ENCODE measurements around the gene ZNF362. TPM values are rescaled to one million over a fixed set of nuclear protein-coding genes. Genes with fewer than 3 reads are reported as not detected.

The ZNF362 gene
- total and polyA plus RNA-seq, 10 of the 15 experiments (the other 5 are each of a cell fraction or from before 2014, with no cell fraction given) = 0.74 to 22.8 (median 7.4) TPM

DNA sequence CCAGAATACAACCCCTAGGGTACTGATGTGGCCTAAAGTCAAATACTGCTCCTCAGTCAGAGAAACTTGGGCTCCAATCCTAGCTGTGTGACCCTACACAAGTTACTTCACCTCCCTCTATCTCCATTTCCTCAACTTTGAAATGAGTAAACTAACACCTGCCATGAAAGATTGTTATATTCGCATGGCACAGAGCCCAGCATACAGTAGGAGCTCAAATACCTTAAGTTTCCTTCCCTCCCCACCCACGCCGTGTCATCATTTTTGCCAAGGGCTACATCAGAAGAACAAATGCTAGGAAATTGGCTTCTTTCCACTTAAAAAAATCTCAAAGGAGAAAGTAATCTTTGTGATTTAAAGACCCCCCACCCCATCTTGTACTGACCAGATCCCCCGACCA lies 22.2 kb upstream of the ZNF362 start (continued):
- no peak for TF ChIP-seq ZNF592 (IDR thresholded peaks at IDR 0.05)
- TF ChIP-seq SMAD5 (IDR thresholded peaks at IDR 0.05; ENCODE audit: low read depth) = no peak
- no peak for TF ChIP-seq NFIC (IDR thresholded peaks at IDR 0.05; ENCODE audit: low read depth, low read length)
- no peak for TF ChIP-seq SREBF1 (IDR thresholded peaks at IDR 0.05; ENCODE audit: low read length)

- WGBS (ENCODE audit: insufficient coverage, insufficient replicate concordance, low lambda C conversion rate, missing lambda C conversion rate) = 56% methylated on average over 7 of the region's 7 CpGs
- ChIA-PET SMC1A (ENCODE audit: uncharacterized antibody, unreplicated experiment) (no interaction called here), CTCF (no interaction called here), POLR2A (no interaction called here), RAD21 (ENCODE audit: unreplicated experiment) (no interaction called here)
- no peaks in the 10 kb centered on the region for H3K36me3 ChIP-seq (ENCODE audit: control insufficient read depth in 2 of 2, insufficient read depth in 2 of 2, low read length in 1 of 2)
- H3K4me3 ChIP-seq = no peak overlapping the region
- FAIRE-seq (no peak), ATAC-seq (no peak), DNase-seq (ENCODE audit: low read depth, low spot score) (no peak)
- intact Hi-C loops (cut with micrococcal nuclease; ENCODE audit: unreplicated experiment) = no loop called here
- no peak overlapping the region for H3K9ac ChIP-seq (ENCODE audit: control insufficient read depth, insufficient read depth, low read length)
- H3K9me3 ChIP-seq (replicated peaks; ENCODE audit: control insufficient read depth, insufficient read depth, low read length) = no peaks in the 10 kb centered on the region
- H3K4me2 ChIP-seq (ENCODE audit: control insufficient read depth, insufficient read depth) = no peak overlapping the region
- in situ Hi-C loops (cut with MboI) = no loop called here
- H3K27me3 ChIP-seq (replicated peaks in 1 of 2; ENCODE audit: control insufficient read depth in 2 of 2, insufficient read depth in 2 of 2, low read length in 1 of 2) = no peaks in the 10 kb centered on the region
- TF ChIP-seq, protein P1, sequence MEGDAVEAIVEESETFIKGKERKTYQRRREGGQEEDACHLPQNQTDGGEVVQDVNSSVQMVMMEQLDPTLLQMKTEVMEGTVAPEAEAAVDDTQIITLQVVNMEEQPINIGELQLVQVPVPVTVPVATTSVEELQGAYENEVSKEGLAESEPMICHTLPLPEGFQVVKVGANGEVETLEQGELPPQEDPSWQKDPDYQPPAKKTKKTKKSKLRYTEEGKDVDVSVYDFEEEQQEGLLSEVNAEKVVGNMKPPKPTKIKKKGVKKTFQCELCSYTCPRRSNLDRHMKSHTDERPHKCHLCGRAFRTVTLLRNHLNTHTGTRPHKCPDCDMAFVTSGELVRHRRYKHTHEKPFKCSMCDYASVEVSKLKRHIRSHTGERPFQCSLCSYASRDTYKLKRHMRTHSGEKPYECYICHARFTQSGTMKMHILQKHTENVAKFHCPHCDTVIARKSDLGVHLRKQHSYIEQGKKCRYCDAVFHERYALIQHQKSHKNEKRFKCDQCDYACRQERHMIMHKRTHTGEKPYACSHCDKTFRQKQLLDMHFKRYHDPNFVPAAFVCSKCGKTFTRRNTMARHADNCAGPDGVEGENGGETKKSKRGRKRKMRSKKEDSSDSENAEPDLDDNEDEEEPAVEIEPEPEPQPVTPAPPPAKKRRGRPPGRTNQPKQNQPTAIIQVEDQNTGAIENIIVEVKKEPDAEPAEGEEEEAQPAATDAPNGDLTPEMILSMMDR (IDR thresholded peaks at IDR 0.05 in 2 of 3, conservative IDR thresholded peaks at IDR 0.05 in 1 of 3; ENCODE audit: control insufficient read depth in 2 of 3, extremely low read depth in 1 of 3, insufficient read depth in 1 of 3, low read depth in 3 of 3, low read length in 3 of 3) = no peak
- TF ChIP-seq YY1 (IDR thresholded peaks at IDR 0.05; ENCODE audit: low read depth, low read length) = no peak
- no peak for TF ChIP-seq NFIC (IDR thresholded peaks at IDR 0.05; ENCODE audit: low read depth, low read length)
- no peak for TF ChIP-seq ETV6 (conservative IDR thresholded peaks at IDR 0.05 in 1 of 2, IDR thresholded peaks at IDR 0.05 in 1 of 2; ENCODE audit: borderline replicate concordance in 1 of 2, low read depth in 1 of 2)
- H2AFZ ChIP-seq (ENCODE audit: control insufficient read depth, low read depth, low read length) = no peak overlapping the region
- no peaks in the 10 kb centered on the region for H4K20me1 ChIP-seq (ENCODE audit: control insufficient read depth, insufficient read depth)
- H3K27ac ChIP-seq (ENCODE audit: control insufficient read depth, insufficient read depth) = no peak overlapping the region
- no TSS peak for BruUV-seq (replicated peaks)
- no peaks in the 10 kb centered on the region for H3K79me2 ChIP-seq (ENCODE audit: control insufficient read depth, insufficient read depth, low read length)
- peaks cover 25% of the 10 kb centered on the region for H3K4me1 ChIP-seq (ENCODE audit: control insufficient read depth, insufficient read depth, low read length)
These were observed 21.7 kb upstream of the ZNF362 start for GRCh38 chr1:33234588-33234990.

Data from GM12878 (cell line).